Fibroblast of mammary gland (primary cell): ENCODE measurements around the gene SLC30A10.
"Not testable (repeated sequence)": the region's sequence is repeated elsewhere in the genome, so short reads cannot be mapped to it uniquely, and the experiment has no call there.

Source experiments
- DNase-seq: peaks from one replicate; pipeline ENCODE4 v3.0.0-alpha.2; 2010; ENCODE audit warnings: low read depth
- H3K4me3 ChIP-seq: 2 replicates; pipeline ENCODE4 v1.5.1; 2011; ENCODE audit warnings: low read depth, mild to moderate bottlenecking, low read length, moderate library complexity; ENCODE audit not compliant: control insufficient read depth
- CTCF ChIP-seq: conservative IDR thresholded peaks from 2 replicates; pipeline ENCODE4 v1.5.1; 2011; ENCODE audit warnings: low read depth, low read length, inconsistent platforms; ENCODE audit not compliant: control insufficient read depth, insufficient read depth

SLC30A10 gene

GRCh38 chr1:219913005-219913770, 15.2 kb downstream of the SLC30A10 start:
- DNase-seq: no peak
- no peak for TF ChIP-seq CTCF
- H3K4me3 ChIP-seq: no peak overlapping the region

- no peak overlapping the region for H3K4me3 ChIP-seq
- no peak for DNase-seq
- TF ChIP-seq CTCF: no peak
Observed at GRCh38 chr1:219910716-219911115, 17.6 kb downstream of the SLC30A10 start.

- DNase-seq: no peak
- H3K4me3 ChIP-seq: no peak overlapping the region
- TF ChIP-seq CTCF: no peak
Observed at GRCh38 chr1:219909476-219909875, 18.9 kb downstream of the SLC30A10 start.

GRCh38 chr1:219908170-219908569, 20.2 kb downstream of the SLC30A10 start:
- TF ChIP-seq CTCF: no peak
- DNase-seq: no peak
- H3K4me3 ChIP-seq: no peak overlapping the region

DNA sequence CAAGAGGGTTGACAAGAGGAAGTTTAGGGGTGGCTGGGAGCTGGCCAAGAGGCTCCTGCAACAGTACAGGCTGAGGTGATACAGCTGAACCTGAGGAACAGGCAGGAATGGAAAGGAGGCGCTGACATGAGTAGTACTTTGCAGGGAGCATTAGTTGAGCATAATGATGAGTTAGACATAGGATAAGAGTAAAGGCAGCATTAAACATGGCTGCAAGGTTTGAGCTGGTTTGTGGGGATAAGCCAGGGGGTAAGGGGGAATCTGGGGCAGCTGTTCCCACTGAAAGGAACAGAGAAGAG, 20.6 kb downstream of the SLC30A10 start:
- DNase-seq: no peak
- no peak overlapping the region for H3K4me3 ChIP-seq
- no peak for TF ChIP-seq CTCF

- no peak for DNase-seq
- TF ChIP-seq CTCF: no peak
- no peak overlapping the region for H3K4me3 ChIP-seq
Observed at GRCh38 chr1:219906924-219907771, 21.2 kb downstream of the SLC30A10 start.

DNA sequence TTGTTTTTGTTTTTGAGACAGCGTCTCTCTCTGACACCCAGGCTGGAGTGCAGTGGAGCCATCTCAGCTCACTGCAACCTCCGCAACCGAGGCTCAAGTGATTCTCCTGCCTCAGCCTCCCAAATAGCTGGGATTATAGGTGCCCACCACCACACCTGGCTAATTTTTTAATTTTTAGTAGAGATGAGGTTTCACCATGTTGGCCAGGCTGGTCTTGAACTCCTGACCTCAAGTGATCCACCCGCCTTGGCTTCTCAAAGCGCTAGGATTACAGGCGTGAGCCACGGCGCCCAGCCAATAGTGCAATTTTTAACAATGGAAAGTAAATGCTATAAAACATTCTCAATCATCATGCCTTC, 21.8 kb downstream of the SLC30A10 start:
- DNase-seq, H3K4me3 ChIP-seq: not testable (repeated sequence)
